ENCODE data around the gene SYNE3. TPM values are rescaled to one million over a fixed set of nuclear protein-coding genes. Genes with fewer than 3 reads are reported as not detected.
A peak's percentile ranks its signal among the peaks of the same experiment; 100 is the strongest.

Gene SYNE3
- total and polyA plus RNA-seq, 2 of the 8 experiments (the other 6 are each of a cell fraction or from before 2014, with no cell fraction given): under 0.01 TPM; not detected in 1

DNA sequence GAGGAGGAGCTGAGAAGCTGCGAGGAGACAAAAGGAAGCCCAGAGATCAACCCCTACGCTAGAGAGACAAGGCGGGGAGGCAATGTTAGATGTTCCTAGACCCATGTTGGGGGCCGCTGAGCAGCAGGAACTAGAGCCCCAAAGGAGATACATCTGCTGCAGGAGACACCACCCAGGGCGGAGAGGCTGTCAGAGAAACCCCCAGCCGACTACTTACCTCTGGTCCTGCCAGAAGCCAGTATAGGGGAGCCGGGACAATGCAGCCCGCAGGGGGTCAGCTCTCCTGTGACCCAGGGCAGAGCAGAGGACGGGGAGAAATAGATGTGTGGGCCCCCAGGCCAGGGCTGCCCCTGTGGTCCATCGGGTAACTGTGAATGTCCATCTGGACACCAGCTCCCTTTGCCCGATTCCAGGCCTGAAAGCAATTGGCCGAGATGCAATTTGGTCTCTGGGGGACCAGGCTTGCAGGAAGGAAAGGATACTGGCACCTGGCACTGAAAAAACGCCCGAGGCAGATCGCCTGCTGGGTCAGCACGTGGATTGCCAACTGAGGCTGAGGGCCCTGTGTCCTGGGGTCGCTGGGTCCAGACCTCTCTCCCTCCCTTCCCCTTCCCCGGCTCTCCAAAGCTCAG is 34.9 kb downstream of the SYNE3 start:
- CTCF ChIA-PET (ENCODE audit: partially characterized antibody): interaction anchor here (0.7 to 1.8 kb wide), 5 partner anchors 8 to 39 kb away, joined by 3 to 5 read pairs (median 4); no protein-coding TSS in a partner anchor

More for the DNA sequence above, 34.9 kb downstream of the SYNE3 start:
- POLR2A ChIA-PET (ENCODE audit: partially characterized antibody): no interaction called here
- Histone ChIP-seq H2AFZ (ENCODE audit: low read length) (no peak overlapping the region), H3K23ac (ENCODE audit: insufficient read length) (no peak overlapping the region), H2AK5ac (ENCODE audit: low read depth, low read length) (no peak overlapping the region), H2BK15ac (ENCODE audit: low read length) (no peak overlapping the region), H3K23me2 (ENCODE audit: low read depth, low read length) (no peaks in the 10 kb centered on the region), H3K4ac (replicated peaks; ENCODE audit: insufficient read length, low read depth, low read length) (no peak overlapping the region), H3K56ac (replicated peaks; ENCODE audit: insufficient read length, low read depth, low read length) (no peak overlapping the region), H3K9ac (replicated peaks in 1 of 4; ENCODE audit: extremely low read depth in 1 of 4, low read depth in 3 of 4, low read length in 3 of 4) (no peak overlapping the region), H3K27me3 (replicated peaks in 1 of 4; ENCODE audit: control insufficient read depth in 3 of 4, extremely low read depth in 1 of 4, insufficient read depth in 3 of 4, low read length in 3 of 4) (no peaks in the 10 kb centered on the region), H2BK12ac (ENCODE audit: low read depth, low read length) (no peak overlapping the region), H4K91ac (replicated peaks; ENCODE audit: insufficient read length, low read length) (no peak overlapping the region), H2BK5ac (ENCODE audit: low read depth, low read length) (no peak overlapping the region), H4K8ac (ENCODE audit: extremely low read depth, insufficient read depth, low read length) (peak overlapping the region; percentile 57; the same call in 1 of the 2 replicates), H3K27ac (ENCODE audit: low read depth, low read length) (no peak overlapping the region), H3K9me3 (ENCODE audit: insufficient read depth in 2 of 2, low read depth in 1 of 2, low read length in 1 of 2) (no peaks in the 10 kb centered on the region), H2BK120ac (replicated peaks; ENCODE audit: low read depth, low read length) (no peak overlapping the region), H3K4me1 (replicated peaks in 1 of 4; ENCODE audit: control insufficient read depth in 3 of 4, insufficient read depth in 4 of 4, low read length in 3 of 4) (peaks cover 0 to 13% (median 5%) of the 10 kb centered on the region in 4 experiments; a peak in 6 of 7 replicates), H3K14ac (ENCODE audit: insufficient read length) (no peak overlapping the region), H3K4me3 (ENCODE audit: extremely low read depth in 1 of 4, insufficient read depth in 2 of 4, low read depth in 3 of 4, low read length in 4 of 4) (no peak overlapping the region), H4K20me1 (replicated peaks in 1 of 2; ENCODE audit: control insufficient read depth in 1 of 2, insufficient read depth in 2 of 2, low read length in 2 of 2) (no peaks in the 10 kb centered on the region), H4K5ac (ENCODE audit: insufficient read length, low read depth, low read length) (no peak overlapping the region), H2BK20ac (ENCODE audit: low read length) (no peak overlapping the region), H3K36me3 (ENCODE audit: control insufficient read depth in 2 of 4, insufficient read depth in 4 of 4, low read length in 3 of 4) (no peaks in the 10 kb centered on the region), H3K79me1 (ENCODE audit: low read depth, low read length) (no peaks in the 10 kb centered on the region), H3K79me2 (ENCODE audit: control insufficient read depth in 1 of 2, insufficient read depth in 2 of 2, low read length in 2 of 2) (no peaks in the 10 kb centered on the region), H3K4me2 (ENCODE audit: insufficient read depth in 1 of 2, low read depth in 2 of 2, low read length in 2 of 2) (no peak overlapping the region), H3K18ac (ENCODE audit: extremely low read depth, low read length) (no peak overlapping the region)
- 90% methylated on average over 16 of the region's 18 CpGs; no CpG with 5 or more reads in 1 of the 2 experiments for WGBS, 2 experiments (ENCODE audit: extremely low coverage in 1 of 2, insufficient coverage in 1 of 2, insufficient read length in 1 of 2, insufficient replicate concordance in 2 of 2, low coverage in 1 of 2, low lambda C conversion rate in 2 of 2, missing lambda C conversion rate in 1 of 2)
- no peak for FAIRE-seq
- TF ChIP-seq MAFK (IDR thresholded peaks at IDR 0.05; ENCODE audit: low read depth, low read length): no peak
- no peak for TF ChIP-seq BRCA1 (IDR thresholded peaks at IDR 0.05; ENCODE audit: low read depth, low read length)
- TF ChIP-seq SUZ12 (IDR thresholded peaks at IDR 0.05; ENCODE audit: low read length): no peak
- TF ChIP-seq CHD1 (IDR thresholded peaks at IDR 0.05; ENCODE audit: low read depth, low read length): no peak
- no peak for TF ChIP-seq GTF2F1 (IDR thresholded peaks at IDR 0.05; ENCODE audit: borderline replicate concordance, low read depth, low read length)
- TF ChIP-seq CTBP2 (IDR thresholded peaks at IDR 0.05; ENCODE audit: borderline replicate concordance, insufficient read depth, insufficient read length, low read length): no peak
- no peak for TF ChIP-seq BCL11A (IDR thresholded peaks at IDR 0.05; ENCODE audit: low read depth in 2 of 2, low read length in 2 of 2)
- TF ChIP-seq, protein P1, sequence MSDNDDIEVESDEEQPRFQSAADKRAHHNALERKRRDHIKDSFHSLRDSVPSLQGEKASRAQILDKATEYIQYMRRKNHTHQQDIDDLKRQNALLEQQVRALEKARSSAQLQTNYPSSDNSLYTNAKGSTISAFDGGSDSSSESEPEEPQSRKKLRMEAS (IDR thresholded peaks at IDR 0.05): no peak
- no peak for TF ChIP-seq NANOG (IDR thresholded peaks at IDR 0.05; ENCODE audit: insufficient read depth, low read depth, low read length, poor library complexity, severe bottlenecking)
- TF ChIP-seq EP300 (IDR thresholded peaks at IDR 0.05; ENCODE audit: borderline replicate concordance in 1 of 2, low read depth in 2 of 2, low read length in 2 of 2): no peak
- no peak for DNase-seq (ENCODE audit: low read depth in 1 of 2, low spot score in 2 of 2)

Measured in H1 (cell line).